Measurements from ENCODE around the gene CDCA5.

Gene CDCA5

DNA sequence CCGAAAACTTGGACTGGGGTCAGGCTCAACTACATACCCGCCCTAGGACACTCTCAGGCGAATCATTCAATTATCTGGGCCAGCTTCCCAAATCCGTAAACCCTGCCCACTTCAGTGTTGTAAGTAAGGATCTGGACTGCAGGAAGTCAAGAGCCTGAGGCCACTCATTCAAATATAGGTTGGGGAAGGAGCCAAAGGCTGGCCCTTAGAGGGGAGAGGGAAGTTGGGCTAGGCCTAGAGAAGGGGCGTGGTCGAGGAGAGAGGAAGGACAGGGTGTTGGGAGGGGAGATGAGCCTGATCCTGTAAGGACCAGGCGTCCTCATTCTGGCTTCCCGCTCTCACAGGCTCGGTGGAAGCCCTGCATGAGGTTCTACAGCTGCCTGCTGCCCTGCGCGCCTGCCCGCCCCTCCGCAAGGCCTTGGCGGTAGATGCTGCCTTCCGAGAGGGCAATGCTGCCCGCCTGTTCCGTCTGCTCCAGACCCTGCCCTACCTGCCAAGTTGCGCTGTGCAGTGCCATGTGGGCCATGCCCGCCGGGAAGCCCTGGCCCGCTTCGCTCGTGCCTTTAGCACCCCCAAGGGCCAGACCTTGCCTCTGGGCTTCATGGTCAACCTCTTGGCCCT, 39.8 kb downstream of the CDCA5 start:
- TF ChIP-seq CTCF (IDR thresholded peaks at IDR 0.05; ENCODE audit: extremely low read depth, missing control alignments), result no peak
- no peak for DNase-seq (ENCODE audit: low spot score)

DNA sequence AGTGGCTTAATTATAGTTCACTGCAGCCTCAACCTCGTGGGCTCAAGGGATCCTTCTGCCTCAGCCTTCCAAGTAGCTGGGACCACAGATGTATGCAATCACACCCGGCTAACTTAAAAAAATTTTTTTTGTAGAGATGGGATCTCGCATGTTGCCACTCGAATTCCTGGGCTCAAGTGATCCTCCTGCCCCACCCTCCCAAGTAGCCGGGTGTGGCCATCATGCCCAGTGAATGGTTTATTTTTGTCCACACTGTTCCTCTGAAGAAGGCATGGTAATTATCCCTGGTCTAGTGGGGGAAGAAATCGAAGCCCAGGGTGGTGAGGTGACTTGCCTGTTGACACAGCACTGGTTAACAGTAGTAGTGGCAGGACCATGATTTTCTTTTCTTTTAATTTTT, 40.9 kb downstream of the CDCA5 start:
- no peak for TF ChIP-seq CTCF (IDR thresholded peaks at IDR 0.05; ENCODE audit: extremely low read depth, missing control alignments)
- DNase-seq (ENCODE audit: low spot score), result no peak

- DNase-seq (ENCODE audit: low spot score), result peak; percentile 96
- no peak for TF ChIP-seq CTCF (IDR thresholded peaks at IDR 0.05; ENCODE audit: extremely low read depth, missing control alignments)
Measured at GRCh38 chr11:65040847-65041622, 42.8 kb downstream of the CDCA5 start, which contains the start of gene SAC3D1. Gene SAC3D1 (plus strand): TSS chr11:65041210. CDS start chr11:65041293, 83 bp downstream.

- no peak for DNase-seq (ENCODE audit: low spot score)
- TF ChIP-seq CTCF (IDR thresholded peaks at IDR 0.05; ENCODE audit: extremely low read depth, missing control alignments), result no peak
Measured at GRCh38 chr11:65040520-65040846, 43.4 kb downstream of the CDCA5 start.

GRCh38 chr11:65036931-65037330, 46.9 kb downstream of the CDCA5 start:
- no peak for TF ChIP-seq CTCF (IDR thresholded peaks at IDR 0.05; ENCODE audit: extremely low read depth, missing control alignments)
- DNase-seq (ENCODE audit: low spot score), result no peak

- no peak for TF ChIP-seq CTCF (IDR thresholded peaks at IDR 0.05; ENCODE audit: extremely low read depth, missing control alignments)
- no peak for DNase-seq (ENCODE audit: low spot score)
Measured at GRCh38 chr11:65035579-65035978, 48.3 kb downstream of the CDCA5 start.

DNA sequence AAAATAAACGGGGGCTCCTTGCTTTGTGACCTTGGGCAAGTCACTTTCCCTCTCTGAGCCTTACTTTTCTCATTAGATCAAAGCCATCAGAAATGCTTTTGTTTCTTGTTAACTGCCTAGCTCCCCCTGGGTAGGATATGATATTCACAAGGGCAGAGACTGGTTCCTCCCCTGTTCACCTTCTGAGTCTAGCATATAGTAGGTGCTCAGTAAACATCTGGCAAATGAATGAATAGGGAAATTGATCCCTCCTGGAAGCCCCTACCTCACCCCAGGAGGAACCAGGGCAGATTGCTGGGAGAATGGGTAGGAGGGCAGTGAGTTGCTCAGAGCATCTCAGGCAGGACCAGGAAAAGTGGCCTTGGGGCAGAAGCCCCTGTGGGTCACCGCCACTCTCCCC, 49.4 kb downstream of the CDCA5 start:
- no peak for TF ChIP-seq CTCF (IDR thresholded peaks at IDR 0.05; ENCODE audit: extremely low read depth, missing control alignments)
- DNase-seq (ENCODE audit: low spot score), result no peak
